Measurements from ENCODE around the gene GALM.

- TF ChIP-seq CTCF (IDR thresholded peaks at IDR 0.05; ENCODE audit: insufficient read depth, low read length, poor library complexity, severe bottlenecking) (no peak), EZH2phosphoT487 (conservative IDR thresholded peaks at IDR 0.05; ENCODE audit: low read length) (no peak)
Measured at GRCh38 chr2:38716185-38716584, 50.3 kb downstream of the GALM start.

Measured in SU-DHL-6 (cell line).